Activated CD4-positive, alpha-beta T cell treated with anti-CD3 and anti-CD28 coated beads, Interleukin-2, amount 50 U/mL, for 1 hour (primary cell): ENCODE results near the gene WDR82.

ENCODE experiments used
- DNase-seq: peaks from one replicate; pipeline ENCODE4 v3.0.0-alpha.2; 2020

WDR82 gene

DNA sequence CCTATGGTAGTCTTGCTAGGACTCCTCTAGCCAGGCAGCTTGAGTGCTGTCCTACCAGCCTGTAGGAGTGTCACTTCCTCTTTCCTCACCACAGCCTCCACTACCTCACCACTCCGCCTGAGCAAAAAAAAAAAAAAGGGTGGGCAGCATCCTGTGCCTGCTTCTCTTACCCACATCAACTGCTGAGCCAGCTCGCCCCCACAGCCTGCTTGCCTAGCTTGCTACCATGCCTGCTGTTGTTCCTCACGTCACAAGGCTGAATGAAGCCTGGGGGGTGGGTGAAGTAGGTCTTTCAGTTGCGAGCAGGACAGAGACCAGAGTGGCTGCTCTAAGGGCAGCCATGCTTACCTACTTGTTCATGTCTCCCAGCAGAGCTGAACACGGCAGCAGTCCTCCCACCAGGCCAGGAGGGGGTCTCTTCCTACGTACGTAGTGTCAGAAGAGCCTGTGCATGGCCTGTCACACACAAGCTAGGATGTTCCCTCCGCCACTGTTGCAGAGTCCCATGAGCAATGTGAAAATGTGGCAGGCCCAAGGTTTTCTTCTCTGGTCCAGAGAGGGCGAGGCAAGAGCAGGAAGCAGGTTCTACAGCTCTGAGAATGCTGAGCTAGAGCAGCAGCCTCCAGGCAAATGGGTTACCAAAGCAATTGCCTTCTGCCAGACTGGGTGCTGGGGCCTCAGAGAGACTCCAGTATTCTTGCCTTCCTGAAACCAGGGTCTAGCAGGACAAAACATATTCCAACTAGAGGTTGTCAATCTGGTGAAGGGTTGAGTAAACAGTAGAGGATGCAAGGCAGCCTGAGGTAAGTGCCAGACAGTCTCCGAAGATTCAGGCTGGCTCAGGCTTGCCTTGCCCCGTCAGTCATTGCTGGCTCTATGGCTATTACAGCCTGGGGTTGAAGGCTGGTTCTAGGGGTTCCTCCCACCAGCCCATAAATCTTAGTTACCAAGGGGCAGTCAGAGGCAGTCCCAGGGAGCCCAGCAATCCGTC, 24.8 kb downstream of the WDR82 start:
- DNase-seq = peak; percentile 82

DNA sequence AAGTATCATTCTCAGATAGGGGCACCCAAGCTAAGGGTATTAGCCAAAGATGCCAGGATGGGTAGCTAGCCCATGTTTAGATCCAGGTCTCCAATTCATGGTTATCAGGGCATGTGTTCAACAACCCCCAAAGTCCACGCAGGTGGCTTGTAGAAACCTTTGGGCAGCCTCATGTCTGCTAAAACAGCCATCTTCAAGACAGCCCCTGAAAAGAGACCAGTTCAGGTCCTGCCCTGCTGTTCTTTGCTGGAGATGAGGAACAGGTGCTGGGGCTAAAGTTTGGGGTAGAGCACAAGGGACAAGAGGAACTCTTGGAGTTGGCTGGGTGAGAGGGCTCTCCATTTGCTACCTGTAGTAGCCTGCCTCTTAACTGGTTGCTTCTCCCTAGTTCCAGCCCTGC, 28.3 kb downstream of the WDR82 start:
- DNase-seq = no peak

DNA sequence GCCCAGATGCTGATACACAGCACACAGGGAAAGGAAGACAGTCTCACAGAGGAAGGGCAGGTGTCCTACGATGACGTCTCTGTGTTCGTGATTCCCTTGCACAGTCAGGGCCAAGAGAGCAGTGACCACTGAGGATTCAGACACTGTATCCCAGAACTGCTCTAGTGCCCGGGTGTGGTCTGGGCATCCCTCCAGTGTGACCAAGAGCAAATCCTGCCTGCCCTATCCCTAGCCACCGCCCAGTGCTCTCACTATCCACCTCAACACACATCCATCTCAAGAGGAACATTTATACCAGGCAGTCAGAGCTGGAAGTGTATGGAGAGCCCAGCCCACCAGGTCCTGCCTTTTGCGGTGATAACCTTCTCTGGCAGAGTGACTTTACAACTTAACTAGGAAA, 28.8 kb downstream of the WDR82 start:
- DNase-seq = no peak

DNA sequence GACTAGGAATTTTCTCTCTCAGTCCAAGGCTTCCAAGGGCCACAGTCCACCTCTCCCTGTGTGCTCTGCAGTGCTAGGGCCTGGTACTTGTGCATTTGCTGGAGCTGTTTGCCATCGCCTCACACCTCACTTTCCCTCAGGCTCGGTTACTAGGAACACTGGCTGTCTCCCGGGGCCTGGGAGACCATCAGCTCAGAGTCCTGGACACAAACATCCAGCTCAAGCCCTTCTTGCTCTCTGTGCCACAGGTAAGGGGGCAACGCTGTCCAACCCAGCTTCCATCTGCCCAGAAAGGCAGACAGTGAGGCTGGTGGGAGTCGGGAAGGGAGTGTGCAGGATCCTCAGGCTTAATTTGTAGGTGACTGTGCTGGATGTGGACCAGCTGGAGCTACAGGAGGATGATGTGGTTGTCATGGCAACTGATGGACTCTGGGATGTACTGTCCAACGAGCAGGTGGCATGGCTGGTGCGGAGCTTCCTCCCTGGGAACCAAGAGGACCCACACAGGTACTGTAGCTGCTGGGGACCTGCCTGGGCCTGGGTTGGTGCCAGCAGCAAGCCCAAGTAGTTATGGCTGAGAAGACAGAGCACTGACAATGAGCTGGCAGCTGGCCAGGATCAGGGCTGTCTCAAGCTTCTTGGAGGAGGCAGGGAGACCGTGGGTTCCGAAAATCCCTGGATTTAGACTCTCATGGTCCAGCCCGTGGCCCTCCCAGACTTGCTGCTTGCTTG, 29.5 kb downstream of the WDR82 start:
- DNase-seq = no peak

DNA sequence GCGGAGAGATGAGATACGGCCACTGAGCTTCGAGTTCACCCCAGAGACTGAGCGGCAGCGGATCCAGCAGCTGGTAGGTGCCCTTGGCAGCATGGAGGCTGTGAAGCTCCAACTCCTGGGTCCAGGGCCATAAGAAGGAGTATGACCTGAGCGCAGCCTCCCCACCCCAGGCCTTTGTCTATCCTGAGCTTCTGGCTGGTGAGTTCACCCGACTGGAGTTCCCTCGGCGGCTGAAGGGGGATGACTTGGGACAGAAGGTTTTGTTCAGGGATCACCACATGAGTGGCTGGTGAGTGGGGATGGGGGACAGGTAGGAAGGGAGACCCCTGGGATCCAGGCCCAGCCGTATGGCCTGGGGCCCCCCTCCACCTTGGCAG, 30.3 kb downstream of the WDR82 start:
- no peak for DNase-seq

DNA sequence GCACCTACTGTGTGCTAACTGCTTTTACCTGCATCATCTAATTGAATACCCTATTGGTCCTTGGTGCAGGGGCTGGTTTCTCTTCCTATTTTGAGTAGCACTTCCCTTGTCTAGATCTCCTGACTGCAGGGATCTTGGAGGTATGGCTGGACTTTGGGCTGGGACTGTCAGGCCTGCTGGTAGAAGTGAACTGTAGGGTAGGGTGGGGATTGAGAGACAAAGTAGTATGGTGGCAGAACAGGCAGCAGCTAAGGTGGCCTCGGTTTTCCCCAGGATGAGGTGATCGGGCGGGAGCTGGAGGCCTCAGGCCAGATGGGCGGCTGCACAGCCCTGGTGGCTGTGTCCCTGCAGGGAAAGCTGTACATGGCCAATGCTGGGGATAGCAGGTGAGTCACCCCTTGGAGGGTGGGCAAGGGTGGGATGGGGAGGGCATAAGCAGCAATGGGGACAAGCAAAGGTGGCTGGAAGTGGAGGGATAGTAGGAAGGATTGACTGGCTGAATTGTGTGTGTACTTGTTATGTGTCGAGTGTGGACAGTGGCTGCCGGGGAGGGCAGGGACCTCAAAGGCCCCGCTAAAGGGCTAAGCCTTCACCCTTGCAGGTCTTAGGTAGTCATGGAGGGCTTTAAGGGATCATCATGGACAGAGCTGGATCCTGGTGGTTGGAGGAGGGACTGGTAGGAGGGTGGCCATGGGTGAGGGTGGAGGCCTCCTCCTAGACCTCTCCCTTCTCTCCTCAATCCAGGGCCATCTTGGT, 30.9 kb downstream of the WDR82 start:
- DNase-seq = no peak

DNA sequence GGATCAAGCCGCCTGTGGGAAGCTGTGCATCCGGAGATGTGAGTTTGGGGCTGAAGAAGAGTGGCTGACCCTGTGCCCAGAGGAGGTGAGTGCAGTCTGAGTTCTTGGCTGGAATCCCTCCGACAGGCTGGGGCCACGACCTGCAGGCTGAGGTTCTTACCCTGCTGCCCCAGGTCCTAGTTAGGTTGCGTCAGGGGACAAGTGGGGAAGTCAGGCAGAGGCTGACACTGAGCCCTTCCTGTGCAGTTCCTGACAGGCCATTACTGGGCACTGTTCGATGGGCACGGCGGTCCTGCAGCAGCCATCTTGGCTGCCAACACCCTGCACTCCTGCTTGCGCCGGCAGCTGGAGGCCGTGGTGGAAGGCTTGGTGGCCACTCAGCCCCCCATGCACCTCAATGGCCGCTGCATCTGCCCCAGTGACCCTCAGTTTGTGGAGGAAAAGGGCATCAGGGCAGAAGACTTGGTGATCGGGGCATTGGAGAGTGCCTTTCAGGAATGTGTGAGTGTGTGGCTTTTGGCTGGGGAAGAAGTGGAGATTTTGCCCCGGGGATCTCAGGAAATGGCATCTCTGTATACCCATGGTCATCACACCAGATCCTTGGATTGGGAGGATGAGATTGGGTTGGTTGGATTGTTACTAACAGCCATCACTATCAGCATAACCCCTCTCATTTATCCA, 31.6 kb downstream of the WDR82 start:
- DNase-seq = no peak

DNA sequence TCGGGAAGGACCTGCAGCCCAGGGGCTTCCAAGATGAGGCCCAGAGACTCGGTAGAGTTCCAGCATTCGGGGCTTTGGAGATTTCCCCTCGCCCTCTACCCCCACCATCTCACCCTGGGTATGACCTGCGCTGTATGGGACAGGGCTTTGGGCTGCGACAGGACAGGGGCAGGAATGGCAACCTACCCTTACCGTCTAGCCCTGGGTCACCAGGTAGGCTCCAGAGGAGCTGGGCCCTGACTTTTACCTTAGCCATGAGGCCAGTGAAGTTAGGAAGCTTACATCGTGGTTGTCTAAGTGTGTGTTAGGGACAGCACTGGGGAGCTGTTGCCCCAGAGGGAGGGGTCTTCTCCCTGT, 32.2 kb downstream of the WDR82 start:
- no peak for DNase-seq

DNA sequence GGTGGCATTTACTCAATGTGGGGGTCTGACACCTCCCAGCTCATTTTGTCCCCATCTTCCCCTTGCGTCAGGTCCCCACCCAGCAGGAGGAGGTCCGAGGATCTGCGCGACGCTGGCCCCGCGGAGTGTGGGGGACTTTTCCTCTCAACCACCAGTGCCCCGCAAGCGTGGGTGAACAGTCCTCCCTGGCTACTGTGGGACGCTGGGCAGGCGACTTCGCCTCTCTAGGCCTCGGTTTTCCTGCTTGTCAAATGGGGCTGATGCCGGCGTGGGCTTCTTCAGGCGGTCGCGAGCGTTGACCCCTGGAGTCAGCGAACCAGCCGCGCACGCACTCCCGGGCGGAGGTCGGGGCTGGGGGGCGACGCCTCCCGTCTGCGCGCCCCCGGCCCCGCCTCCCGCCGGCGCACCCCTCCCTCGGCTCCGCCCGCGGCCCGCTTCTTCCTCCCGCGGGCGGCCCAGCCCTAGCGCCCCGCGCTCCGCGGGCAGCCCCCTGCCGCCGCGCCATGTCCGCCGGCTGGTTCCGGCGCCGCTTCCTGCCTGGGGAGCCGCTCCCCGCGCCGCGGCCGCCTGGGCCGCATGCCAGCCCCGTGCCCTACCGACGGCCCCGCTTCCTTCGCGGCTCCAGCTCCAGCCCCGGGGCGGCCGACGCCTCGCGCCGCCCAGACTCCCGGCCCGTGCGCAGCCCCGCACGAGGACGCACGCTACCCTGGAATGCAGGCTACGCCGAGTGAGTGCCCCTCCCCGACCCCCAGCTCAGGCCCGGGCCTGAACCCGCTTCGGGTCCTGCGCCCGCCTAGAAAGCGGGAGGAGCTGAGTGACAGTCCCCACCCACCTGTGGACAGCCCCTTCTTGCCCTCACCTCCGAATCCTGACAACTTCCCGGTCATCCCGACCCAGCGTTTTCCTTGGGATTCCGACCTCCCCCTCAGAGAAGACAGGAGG, 32.9 kb downstream of the WDR82 start, which contains the start of gene PPM1M:
PPM1M (plus strand) TSS at position 438 of the 942 bp plus-strand sequence; CDS start at position 504, 66 bp downstream.
- peak; percentile 57 for DNase-seq

DNA sequence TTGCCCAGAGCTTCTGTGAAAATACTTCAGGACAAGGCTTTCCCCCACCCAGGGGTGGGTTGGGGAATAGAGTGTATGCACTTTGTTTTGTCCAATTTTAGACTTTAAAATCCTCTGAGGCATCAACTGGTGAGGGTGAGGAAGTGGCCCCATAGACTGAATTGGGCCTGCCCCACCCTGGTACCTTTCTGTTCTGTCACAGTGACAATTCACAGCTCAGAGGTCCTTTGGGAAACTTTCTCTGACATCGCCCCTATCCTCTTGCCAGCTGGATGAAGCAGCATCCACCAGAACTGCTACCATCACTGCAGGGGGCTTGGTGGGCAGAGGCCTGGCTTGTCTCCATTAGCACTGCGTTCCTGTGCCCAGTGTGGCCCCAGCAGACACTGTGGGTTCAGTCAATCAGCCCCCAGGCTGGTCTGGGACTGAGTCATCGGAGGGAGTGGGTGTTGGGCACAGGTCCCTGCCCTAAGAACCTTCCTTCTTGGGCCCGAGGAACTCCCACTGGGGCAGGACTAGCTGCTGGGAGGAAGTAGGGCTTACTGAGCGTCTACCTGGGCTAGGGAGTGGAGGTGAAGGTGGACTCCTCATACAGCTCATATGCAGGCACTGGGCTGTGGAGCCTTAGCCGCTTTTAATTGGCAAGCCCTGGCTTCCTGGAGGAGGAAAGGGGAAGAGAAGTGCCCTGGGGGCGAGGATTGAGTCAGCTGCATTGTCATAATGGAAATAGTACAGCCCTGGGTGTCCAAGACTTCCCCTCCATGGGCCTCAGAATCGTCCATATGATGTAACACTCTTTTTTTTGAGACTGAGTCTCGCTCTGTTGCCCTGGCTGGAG, 34.4 kb downstream of the WDR82 start:
- DNase-seq = no peak

DNA sequence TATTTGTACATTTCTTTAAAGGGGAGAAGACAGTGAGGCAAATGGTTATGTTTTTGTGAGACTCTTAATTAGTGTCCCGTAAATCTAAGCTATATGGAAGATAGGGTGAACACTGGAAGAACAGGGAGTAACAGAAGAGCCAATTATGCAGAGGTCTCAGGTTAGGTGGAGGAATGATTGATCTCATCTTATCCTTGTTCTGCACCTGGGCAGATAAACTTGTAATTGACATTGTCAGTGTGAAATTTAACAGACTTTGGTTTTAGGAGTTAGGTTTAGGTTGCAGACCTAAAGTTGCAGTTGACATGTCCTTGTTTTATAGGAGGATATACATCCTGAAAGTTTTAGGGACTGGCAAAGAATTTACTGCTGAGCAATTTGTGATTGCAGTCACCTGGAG, 36.4 kb downstream of the WDR82 start:
- no peak for DNase-seq

DNA sequence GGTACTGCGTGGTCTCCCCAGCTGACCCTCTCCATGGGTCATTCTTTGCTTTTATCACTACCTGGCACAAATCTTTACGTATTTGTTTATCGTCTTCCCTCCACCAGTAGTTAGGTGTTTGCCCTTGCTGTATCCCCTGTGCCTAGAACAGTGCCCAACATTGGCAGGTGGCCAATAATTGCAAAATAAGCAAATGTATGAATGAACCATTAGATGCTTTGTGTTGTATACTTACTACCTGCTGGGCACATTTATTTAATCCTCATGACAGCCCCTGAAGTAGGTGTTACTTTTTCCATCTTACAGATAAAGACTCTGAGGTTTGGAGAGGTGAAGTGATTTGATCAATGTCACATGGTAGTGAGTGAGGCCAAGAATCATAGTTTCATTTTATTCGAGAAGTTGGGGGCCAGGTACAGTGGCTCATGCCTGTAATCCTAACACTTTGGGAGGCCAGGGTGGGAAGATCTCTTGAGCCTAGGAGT, 37.5 kb downstream of the WDR82 start:
- no peak for DNase-seq

DNA sequence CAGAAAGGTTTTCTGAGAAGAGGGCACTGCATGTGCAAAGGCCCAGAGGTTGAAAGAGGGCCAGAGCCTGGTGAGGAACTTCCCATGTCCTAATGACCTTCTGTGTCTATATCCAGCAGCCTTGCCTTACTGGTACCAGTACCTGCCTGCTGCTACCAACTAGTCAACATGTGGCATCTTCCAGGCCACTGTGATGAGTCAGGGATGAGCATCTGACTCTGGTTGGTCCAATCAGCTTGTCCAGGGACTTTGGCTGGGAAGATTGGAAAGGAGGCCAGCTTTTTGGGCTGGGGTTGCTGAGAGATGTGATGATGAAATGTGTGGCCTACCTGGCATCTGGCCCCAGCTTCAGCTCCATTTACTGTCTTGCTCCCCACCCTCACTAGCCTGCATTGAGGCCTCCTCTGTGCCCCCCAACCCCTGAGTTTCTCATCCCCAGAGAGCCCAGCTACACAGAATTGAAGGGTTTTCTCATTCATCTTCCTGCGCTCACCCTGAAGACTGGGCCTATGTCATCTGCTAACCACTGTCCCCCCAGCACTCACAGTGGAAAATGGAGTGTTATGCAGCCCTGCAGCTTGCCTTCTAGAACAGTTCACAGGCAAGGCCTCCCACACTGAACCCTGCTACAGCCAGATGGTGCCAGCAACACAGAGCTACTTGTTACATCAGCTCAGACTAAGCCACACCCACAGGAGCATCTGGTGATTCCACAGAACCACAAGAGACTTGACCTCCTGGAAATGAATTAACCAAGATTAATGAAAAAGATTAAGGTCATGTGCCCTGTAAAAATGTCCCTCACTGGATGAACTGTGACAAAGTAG, 38.2 kb downstream of the WDR82 start:
- DNase-seq = peak; percentile 48

DNA sequence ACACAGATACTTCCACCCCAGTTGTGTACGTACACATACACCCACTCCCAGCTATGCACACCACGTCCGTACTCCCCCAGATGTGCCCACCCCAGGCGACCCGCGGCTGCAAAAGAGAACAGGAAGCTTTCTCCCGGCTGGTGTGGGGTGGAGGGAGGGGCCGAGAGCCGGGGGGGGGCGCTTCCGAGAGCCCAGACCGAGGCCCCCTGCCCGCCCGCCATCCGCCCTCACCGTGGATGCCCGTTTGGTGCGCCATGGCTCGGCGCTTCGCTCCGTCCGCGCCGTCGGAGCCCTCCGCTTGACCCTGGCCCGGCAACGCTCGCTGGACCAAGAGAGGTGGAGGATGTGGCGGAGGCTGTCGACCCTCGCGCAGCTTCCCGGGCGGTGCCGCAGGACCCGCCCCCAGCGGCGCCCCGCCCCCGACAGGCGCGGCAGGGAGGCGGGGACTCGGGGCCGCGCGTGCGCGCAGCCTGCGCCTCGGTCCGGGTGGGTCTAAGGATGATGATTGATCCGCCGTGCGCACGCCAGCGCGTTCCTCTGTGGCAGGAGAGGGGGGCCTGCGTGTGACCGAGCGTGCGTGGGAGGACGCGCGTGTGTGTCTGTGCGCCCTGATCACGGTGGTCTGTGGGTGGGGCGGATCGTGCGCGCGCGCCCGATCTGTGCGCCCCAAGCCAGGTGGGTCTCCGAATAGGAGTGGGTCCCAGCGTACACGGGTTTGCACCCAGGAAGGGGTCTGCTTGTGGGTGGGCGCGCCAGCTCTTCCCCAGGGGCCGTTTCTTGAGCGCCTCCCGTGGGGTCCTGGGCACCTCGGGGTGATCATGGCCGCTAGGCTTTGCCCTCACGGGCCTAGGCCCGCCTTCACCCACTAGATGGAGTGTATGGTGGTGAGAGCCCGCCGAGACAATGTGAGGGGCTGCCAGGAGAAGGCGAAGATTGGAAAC, 39.4 kb downstream of the WDR82 start, which contains the start of gene TWF2:
TWF2 (minus strand) TSS at position 398 of the 941 bp plus-strand sequence; CDS start at position 256, 142 bp downstream.
- peak; percentile 79 for DNase-seq

DNA sequence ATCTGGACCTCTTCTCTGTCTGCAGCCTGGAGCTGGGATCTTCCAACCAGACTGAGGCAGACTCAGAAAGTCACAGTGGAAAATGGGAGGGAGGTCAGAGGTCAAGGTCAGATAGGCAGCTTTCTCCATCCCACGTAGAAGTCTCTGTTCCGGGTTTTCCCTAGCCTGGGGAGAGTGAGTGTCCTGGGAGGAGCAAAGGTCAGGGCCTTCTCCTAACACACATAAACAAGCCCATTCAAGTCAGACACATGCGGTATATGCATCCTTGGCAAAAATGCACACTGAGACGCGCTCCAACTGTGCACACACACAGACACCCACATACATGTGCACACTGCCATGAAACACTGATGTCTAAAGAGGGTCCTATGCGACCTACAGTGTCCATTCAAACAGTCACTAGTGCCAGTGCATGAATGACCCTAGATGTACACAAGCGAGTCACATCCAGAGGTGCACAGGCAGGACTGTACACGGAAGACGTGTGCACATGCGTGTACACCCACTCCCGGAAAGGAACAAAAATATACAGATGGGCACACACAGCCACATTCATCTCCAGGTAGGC, 40.2 kb downstream of the WDR82 start:
- no peak for DNase-seq

DNA sequence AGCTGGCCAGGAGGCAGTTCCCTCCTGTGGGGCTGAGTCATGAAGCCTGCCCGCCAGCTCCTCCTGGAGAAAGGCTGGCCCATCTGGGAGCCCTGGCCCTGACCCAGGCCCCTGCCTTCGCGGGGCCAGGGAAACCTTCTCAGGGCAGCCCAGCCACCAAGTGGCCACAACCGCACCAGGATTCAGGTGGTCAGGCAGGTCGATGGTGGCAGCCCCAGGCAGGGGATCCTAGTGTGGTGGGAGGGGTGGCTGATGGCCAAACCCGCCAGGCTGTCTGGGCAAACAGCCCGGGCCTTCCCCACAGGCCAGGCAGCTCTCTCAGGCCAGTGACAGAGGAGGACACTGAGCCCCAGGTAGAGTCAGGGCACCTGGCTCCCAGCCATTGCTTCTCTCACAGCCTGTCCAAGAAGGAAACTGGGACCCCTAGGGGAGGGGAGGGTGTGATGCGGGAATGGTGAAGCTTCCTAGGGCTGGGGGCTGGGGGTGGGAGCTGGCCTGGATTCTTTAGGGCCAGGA, 40.7 kb downstream of the WDR82 start:
- DNase-seq = no peak

DNA sequence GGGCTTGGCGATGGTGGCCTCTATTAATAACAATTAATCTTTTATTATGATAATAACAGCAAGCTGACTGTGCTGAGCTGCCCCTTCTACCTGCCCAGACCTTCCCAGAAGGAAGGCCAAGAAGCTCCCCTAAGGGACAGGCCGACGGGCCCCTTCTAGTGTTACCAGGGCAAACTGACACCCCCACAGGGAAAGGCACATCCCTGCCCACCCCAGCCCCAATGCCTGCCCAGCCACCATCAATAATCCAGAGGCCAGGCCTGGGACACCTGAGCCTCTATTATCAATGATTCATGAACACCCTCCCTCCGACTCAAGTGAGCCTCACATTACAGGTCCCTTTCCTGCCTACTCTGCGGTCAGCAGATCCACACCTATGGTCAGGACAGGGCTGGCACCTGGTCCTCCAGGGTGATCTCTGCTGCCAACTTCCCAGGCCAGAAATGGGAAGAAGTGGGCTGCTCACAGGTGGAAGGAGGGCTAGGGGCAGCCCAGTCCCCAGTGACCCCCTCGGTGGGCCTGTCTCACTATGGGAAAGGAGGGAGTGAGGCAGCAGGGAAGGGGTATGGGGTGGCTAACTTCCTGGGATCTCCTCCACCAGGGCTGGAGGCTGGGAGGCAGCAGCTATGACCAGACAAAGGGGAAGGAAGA, 41.3 kb downstream of the WDR82 start:
- no peak for DNase-seq
